Stromal cell of bone marrow (primary cell): ENCODE measurements around the gene STT3A.

Experiments used
- DNase-seq: peaks from one replicate; pipeline ENCODE4 v3.0.0-alpha.2; 2012; ENCODE audit warnings: low read depth

STT3A gene

DNA sequence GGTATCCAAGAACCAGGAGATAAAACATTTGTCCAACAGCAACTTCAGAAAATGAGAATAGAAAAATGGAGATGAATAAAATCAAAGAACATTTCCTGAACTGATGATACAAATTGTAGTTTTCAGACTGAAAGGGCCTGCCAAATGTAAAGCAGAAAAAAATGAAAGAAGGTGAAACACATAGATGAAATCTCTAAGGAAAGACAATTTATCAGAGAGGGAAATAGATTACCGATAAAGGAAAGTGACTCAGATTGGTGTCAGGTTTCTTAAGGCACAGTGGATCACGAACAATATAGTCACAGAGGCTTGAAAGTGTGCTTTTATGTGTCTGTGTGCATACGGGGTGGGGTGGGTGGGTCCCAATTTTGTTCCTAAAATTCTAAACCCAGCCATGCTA, 4.1 kb upstream of the STT3A start:
- no peak for DNase-seq

DNA sequence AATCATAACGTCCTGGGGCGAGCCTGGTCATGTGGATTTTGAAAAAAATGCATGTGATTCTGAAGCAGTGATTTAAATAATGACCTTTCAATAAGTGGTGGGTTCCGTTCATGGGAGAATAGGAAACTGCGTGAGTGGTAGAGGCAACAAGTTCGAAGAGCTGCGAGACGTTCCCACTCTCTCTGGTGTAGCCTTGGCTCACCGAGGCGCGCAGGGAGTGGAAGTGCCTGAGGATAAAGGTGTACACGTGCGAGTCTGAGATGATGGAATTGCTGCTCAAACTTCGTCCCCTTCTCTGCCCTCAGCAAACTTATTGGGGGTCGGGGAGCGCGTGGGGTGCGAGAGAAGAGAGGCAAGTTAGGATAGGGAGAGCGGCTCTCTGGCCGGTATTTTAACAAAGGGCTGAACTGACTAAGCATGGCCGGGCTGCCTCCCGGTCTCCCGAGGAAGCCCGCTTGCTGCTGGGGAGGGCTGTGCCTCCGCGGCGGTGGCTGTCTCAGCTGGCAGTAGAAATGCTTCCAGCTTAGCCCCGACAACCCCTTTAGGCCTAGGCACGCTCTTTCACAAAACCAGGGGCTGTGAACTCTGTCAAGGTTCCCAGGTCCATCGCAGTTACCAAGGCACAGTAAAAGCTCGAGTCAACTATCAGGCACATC, 875 bp upstream of the STT3A start:
- DNase-seq = peak; percentile 21

DNA sequence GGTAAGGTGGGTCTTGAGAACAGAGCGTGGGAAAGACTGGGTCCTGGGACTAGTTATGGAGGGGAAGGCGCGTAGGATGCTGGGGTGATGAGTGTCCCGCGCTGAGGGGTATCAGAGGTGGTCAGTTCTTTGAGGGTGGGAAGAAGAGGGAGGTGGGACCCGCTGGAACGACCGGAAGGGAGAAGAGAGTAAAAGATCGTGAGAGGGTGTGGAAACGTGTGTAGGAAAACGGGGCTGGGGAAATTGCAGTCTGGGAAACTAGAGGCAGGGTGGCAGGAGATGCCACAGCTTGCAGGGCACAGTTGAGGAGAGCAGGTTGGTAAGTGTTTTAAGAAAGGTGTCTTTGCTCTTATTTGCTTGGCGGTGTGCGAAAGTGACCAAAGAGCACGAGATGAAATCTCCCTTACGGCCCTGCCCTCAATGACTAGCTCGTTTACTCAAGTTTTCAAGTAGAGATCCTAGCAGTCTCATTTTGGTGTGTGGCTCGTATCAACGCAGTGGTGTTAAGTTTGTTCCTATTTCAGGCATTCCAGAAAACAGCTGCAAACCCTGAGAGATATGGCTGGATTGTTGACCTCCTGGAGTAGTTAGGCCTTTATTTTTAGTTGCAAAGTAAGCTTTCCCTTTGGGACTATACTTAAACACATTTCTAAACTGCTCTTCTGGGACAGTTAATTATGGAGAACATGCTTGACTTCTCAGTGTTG, 615 bp downstream of the STT3A start:
- DNase-seq = no peak

DNA sequence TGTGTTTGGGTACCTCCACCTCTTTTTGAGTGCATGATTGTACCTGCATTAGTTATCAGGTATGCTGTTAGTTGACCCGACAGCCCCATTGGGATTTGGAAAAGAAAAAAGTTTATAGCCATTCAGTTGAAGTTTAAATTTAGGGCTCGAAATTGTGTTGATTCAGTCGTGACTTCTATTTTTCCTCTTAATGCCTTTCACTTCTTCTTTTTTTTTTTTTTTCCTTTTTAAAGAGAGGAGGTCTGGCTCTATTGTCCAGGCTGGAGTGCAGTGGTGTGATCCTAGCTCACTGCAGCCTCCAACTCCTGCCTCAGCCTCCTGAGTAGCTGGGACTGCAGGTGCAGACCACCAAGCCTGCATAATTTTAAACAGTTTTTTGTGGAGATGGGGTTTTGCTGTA, 2.3 kb downstream of the STT3A start:
- DNase-seq = no peak

DNA sequence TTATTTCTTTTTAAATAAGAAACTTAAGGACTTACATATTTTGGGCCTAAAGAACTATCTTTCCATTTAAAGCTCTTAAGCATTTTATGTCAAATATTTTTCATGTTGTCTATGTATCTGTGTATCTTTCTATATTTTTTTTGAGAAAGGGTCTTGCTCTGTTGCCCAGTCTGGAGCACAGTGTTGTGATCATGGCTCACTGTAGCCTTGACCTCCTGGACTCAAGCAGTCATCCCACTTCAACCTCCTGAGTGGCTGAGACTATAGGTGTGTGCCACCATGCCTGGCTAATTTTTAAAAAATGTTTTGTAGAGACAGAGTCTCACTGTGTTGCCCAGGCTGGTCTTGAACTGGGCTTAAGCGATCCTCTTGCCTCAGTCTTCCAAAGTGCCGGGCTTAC, 8.0 kb downstream of the STT3A start:
- DNase-seq = no peak

DNA sequence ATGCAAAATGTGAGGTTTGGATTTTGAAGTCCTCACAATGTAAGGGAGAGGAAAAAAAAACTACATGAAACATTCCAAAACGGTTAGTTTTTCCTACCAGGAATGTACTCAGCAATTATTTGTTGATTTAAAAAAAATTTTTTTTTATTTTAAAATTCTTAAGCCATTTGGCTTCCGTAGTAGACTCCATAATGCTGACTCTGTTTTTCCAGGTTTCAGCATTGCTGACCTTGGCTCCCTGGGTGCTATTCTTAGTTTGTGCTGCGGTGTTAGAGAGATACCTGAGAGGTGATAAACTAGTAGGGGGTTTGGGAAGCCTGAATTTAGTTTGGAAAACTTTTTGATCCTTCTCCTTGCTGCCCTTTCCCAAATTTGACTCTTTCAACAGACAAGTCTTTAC, 10.6 kb downstream of the STT3A start:
- DNase-seq = no peak

DNA sequence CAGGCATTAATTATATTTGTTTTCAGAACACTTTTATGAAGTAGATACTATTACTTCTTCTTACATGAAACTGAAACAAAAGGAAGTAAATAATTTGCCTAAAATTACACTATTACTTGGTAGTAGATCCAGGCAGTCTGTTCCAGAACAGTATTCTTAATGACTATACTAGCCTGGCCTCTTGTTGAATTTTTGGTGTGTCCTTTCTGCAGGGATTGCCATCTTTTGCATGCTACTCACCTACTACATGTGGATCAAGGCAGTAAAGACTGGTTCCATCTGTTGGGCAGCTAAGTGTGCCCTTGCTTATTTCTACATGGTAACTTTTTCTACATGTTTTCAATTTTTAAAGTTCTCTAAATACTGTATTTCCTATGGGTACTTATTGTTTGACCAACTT, 12.8 kb downstream of the STT3A start:
- DNase-seq = no peak

DNA sequence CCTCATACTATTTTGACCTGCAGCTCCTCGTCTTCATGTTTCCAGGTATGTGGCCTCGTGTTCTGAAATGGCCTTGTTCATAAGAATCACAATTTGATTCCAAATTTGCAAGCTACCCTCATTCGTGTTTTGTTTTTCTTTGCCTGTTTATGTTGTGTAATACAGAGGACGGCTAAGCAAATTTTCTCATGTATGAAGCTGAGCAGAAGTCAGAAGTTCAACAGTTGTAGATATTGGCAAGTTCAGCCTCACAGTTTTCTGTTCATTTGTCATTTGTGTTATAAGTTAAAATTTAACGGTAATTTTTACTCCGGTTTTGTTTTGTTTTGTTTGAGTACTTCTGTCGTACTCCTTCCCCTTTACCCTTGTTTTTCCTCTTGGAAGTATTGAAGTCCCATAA, 16.9 kb downstream of the STT3A start:
- no peak for DNase-seq

DNA sequence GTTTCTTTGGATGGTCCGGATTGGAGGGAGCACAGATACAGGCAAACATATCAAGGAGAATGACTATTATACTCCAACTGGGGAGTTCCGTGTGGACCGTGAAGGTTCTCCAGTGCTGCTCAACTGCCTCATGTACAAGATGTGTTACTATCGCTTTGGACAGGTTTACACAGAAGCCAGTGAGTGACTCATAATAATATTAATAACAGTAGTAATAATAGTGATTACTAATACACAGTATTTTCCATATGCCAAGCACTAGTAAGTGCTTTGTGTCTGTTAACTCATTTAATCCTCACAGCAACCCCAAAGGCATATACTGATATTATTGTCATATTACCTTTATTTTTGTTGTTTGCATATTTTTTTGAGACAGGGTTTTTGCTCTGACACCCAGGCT, 25.7 kb downstream of the STT3A start:
- no peak for DNase-seq

DNA sequence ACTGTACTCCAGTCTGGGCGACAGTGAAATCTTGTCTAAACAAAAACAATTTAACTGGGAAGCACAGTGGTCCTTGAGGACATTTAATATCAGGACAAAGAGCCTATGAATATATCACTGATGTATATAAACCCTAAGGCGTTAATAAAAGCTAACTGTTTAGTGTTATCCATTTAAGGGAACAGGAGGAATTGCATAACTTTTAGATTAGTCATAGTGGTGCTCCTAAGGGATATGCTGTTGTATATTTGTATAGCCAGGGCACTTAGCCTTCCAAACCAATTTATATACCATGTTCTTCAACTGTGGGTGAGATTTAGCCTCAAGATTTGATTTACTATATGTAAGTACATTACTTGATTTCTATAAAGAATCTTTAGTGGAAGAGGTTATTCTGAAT, 29.3 kb downstream of the STT3A start:
- DNase-seq = no peak

DNA sequence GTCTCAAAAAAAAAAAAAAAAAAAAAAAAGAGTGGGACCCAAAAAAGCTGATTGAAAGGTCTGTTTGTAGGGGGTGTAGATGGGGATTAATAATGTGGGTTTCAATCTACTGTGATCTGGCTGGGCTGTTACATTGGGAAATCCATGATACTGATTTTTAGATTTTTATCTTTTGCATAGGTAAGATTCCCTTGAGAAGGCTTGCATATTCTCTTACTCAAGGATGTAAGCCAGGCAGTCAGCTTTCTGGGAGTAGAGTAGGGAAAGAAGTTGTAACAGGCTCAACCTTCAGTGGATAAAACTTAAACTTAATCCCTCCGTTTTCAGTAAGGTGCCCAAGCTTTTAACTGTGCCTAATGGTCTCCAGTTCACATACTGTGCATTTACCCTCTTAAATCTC, 30.4 kb downstream of the STT3A start:
- no peak for DNase-seq

DNA sequence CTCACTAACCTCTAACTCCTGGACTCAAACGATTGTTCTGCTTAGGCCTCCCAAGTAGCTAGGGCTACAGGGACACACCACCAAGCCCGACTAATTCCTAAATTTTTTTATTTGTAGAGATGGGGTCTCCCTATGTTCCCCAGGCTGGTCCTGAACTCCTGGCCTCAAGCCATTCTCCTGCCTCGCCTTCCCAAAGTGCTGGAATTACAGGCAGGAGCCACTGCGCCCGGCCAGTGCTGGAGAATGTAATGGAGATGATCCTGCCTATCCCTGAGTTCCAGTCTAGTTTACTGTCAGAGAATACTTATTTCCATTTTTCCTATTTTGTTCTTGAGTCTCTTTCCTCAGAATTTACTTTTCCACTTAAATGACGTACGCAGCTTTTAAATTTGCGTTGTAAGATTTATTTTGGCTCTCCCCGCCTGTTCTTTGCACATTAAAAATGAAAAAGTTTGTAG, 32.1 kb downstream of the STT3A start, which contains the start of gene CHEK1:
Gene CHEK1 (plus strand): TSS at position 408 of the 458 bp plus-strand sequence. CDS start 1,606 bp downstream, outside the sequence.
- no peak for DNase-seq

DNA sequence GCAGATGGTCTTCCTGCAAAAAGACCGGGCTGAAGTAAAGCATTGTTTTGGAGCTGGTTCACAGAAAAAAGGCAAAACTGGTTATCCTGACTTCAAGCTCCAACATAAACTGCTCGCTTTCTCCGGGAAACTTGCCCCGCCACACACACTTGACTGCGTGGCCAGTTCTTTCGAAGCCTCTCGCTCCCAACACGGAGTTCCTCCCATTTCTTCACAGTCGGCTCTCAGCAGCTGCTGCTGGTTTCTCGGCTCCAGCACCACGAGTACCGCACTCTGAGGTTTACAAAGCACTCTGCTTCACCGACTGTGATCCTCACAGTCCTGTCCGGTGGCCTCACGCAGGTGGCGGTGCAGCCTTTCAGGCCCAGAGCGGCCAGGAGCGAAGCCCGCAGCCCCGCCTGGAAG, 32.6 kb downstream of the STT3A start:
- DNase-seq = no peak

DNA sequence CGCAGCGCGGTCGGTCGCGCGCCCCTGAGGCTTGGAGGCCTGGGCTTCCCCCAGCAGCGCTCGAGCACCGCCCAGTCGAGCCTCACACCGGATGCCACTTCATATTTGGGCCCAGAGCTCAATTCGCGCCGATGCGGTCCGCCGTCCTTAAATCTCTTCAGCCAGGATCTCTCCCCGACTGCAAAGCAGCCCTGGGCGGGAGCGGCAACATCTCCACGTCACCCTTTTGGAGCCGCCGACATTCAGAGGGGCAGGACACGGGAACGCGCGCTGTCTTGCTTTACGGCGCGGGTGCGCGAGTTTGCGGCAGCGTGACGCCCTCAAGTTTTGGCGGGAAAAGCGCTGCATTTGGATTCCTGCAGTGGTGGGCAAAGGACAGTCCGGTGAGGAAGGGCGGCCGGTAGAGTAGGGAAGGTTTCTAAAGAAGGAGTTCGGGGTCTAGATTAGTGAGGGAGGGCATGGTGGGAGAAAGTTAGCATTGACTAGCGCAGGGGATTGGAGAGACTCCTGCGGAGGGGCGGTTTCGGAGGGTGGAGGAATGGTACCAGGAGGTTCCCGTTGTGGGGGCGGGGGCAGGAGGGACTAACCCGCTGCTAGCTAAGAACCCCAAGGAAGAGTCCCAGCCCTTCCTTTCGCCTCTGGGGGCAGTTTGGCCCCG, 33.1 kb downstream of the STT3A start:
- DNase-seq = peak; percentile 78

DNA sequence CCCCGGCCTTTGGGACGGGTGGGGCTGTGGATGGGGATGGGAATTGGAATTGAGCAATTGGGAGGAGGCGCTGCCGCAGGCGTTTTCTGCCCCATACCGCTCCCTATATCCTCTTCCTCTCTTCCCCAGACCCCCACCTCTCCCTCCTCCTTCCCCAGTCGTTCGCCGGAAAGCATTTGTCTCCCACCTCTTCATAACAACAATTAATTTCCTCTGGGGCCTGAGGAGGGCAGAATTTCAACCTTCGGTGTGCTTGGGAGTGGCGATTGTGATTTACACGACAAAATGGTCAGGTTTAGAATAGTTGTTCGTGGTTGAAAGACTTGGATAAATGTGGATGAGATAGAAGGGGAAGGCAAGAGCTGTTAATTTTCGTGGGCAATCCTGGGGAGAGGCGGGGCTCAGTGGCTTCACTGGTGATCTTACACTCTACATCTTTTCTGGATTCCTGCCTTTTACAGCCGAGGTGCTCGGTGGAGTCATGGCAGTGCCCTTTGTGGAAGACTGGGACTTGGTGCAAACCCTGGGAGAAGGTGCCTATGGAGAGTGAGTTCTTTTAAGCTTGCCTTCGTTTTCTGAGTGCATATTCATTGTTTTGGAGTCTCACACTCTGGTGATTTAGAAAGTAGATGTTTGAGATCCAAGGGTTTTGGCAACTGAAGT, 33.8 kb downstream of the STT3A start:
- DNase-seq = no peak

DNA sequence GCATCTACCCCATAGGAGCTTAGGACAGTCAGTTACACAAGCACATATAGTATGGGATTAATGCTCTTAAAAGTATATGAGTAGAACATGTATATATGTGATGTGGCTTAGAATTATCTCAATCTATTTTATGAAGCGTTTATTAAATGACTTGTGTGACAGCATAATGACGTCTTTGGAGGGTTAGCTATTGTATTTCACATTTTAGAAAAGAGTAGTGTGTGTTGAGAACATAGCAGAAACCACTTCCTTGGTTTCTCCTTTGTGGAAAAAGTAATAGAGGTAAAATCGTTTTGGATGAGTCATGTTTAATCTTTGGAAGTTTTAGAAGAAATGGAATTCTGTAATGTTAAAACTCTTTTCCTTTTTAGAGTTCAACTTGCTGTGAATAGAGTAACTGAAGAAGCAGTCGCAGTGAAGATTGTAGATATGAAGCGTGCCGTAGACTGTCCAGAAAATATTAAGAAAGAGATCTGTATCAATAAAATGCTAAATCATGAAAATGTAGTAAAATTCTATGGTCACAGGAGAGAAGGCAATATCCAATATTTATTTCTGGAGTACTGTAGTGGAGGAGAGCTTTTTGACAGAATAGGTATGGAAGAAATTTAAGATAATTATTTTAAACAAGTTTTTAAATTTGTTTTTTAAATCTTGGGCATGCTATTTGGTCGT, 34.7 kb downstream of the STT3A start:
- DNase-seq = no peak

DNA sequence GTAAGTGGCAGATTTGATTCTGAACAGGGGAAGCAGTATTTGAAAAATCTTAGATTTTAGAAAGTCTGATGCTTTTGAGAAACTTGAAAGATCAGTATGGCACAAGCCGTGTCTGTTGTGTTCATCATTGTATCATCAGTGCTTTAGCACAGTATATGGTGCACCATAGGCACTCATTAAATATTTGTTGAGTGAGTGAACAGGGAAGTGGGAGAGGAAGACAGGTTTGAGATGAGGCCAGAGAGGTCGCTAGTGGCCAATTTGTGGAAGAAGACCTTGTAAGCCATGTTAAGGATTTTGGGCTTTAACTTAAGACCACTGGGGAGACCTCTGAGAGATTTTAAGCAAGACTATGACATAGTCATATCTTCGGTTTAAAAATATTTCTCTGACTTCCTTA, 45.2 kb downstream of the STT3A start:
- no peak for DNase-seq

DNA sequence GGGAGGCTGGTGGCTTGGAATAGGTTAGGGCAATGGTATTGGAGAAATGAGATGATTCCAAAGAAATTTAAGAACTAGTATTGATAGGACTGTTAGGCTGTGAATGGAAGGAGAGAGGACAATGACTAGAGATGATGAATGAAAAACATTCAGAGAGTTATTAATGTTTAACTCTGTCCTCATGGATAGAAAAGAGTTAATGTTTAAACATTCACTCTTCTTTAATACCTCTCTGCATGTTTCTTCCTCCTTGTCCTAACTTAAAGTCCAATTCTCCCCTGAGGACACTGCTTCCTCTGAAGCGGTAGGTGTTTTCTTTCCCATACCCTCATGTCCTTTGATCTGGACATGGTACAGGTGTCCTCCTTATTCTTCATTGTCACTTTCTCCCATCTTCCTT, 45.7 kb downstream of the STT3A start:
- DNase-seq = no peak

DNA sequence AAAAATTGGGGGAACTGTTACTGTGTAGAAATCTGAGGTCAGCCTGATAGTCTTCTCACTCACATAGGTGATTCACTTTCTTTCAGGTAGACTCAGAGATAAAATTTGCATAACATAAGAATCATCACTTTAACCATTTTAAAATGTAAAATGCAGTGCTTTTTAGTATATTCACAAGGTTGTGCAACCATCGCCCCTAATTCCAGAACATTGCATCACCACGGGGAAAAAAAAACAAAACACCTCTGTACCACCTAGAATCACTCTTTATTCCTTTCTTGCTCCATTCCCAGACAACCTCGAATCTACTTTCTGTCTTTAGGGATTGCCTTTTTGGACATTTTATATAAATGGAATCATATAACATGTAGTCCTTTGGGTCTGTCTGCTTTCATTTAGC, 53.2 kb downstream of the STT3A start:
- DNase-seq = no peak

DNA sequence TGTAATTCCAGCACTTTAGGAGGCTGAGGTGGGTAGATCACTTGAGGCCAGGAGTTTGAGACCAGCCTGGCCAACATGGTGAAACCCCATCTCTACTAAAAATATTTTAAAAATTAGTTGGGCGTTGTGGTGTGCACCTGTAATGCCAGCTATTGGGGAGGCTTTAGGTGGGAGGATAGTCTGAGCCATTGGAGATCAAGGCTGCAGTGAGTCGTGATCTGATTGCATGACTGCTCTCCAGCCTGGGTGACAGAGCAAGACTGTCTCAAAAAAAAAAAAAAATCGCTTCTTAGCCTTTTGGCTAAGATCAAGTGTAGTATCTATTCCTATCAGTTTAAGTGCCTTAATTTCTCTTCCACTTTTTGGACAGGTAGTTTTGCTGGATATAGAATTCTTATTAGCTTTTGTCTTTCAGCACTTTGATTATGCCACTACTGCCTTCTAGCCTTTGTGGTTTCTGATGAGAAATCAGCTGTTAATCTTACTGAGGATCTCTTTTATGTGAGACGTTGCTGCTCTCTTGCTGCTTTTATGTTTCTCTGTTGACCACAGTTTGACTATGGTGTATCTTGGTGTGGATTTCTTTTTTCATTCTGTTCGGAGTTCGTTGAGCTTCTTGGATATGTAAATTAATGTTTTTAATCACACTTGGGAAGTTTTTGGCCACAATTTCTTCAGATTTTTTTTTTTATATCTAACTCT, 57.0 kb downstream of the STT3A start:
- no peak for DNase-seq

DNA sequence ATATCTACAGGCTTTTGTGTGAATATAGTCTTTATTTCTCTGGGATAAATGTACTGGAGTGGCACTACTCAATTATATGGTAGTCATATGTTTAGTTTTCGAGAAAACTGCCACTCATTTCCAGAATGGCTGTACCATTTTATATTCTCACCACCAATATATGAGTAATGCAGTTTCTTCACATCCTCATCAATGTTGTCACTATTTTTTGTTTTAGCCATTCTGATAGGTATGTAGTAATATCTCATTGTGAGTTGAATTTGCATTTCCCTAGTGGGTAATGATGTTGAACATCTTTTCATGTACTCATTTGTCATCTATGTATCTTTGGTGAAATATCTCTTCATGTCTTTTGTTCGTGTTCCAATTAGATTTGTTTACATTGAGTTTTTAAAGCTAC, 70.0 kb downstream of the STT3A start:
- DNase-seq = no peak

DNA sequence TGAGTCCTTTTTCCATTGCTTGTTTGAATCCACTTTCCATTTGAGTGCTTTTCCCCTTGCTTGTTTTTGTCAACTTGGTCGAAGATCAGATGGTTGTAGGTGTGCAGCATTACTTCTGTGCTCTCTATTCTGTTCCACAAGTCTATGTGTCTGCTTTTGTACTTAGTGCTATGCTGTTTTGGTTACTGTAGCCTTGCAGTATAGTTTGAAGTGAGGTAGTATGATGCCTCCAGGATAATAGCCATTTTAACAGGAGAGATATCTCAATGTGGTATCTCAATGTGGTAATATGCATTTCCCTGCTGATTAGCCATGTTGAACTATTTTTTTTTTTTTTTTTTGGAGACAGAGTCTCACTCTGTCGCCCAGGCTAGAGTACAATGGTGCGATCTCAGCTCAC, 71.3 kb downstream of the STT3A start:
- no peak for DNase-seq
